ENCODE results near the gene PLA2G4A.
"Not testable (repeated sequence)": the region's sequence is repeated elsewhere in the genome, so short reads cannot be mapped to it uniquely, and the experiment has no call there.

Gene PLA2G4A

DNA sequence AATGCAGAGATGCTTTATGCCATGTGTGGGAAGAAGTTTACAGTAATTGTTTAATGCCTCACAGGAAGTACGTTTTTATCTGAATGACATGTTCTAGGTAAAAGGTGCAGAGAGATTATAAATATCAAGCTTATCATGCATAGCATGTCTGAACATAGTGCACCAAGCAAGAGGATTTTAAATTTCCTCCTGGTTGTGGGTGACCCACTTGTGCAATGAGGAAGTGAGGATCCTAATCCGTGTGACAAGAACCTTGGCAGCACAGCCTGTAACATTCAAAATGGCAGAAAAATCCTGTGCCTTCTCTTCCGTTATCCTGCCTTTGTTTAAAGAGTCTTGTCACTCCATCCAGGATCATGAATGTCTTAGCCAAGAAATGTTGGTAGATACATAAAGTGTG, 75.6 kb downstream of the PLA2G4A start:
- no peak overlapping the region for H3K4me3 Mint-ChIP-seq
- H3K9me3 Mint-ChIP-seq, result peaks cover 1% of the 10 kb centered on the region
- no peaks in the 10 kb centered on the region for H3K36me3 Mint-ChIP-seq
- H3K4me1 Mint-ChIP-seq, result no peaks in the 10 kb centered on the region
- no peak overlapping the region for H3K27ac Mint-ChIP-seq
- H3K27me3 Mint-ChIP-seq, result no peaks in the 10 kb centered on the region
- no peak for ATAC-seq

DNA sequence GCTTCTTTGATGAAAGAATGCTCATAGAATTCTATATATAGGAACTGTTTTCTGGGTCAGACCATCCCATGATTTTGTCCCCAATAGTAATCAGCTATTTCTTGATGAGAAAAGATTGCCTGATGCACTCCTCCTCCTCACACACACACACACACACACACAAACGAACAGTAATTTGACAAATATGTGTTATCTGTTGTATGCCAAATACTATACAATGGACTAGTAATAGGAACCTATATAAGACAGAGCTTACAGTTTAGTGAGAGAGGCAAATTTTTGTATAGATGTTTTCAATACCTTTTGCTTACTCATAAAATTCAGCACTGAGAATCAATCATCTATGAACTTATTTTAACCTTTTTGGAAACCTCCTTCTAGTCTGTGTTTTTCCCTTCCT, 76.8 kb downstream of the PLA2G4A start:
- H3K4me1 Mint-ChIP-seq, result no peaks in the 10 kb centered on the region
- no peak overlapping the region for H3K4me3 Mint-ChIP-seq
- no peak for ATAC-seq
- H3K36me3 Mint-ChIP-seq, result no peaks in the 10 kb centered on the region
- no peaks in the 10 kb centered on the region for H3K27me3 Mint-ChIP-seq
- H3K27ac Mint-ChIP-seq, result no peak overlapping the region
- no peaks in the 10 kb centered on the region for H3K9me3 Mint-ChIP-seq

DNA sequence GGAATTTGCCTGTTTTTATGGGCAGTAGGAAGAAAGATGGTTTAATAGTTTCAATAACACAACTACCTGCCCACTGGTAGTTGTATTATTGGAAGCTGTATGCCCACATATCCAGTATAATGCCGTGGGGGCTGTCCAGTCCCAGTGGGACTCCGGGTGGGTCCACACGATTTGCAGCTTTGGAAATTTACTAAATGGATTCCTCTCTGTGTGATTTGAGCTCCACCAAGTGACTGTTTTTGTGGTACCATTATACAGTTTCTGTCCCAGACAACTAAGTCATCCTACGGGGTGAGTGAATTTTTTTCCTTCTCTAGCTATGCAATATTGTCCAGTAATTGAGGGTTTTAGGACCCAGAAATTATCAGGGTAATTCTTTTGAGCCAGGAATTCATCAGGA, 86.8 kb downstream of the PLA2G4A start:
- H3K27me3 Mint-ChIP-seq, result no peaks in the 10 kb centered on the region
- H3K36me3 Mint-ChIP-seq, result no peaks in the 10 kb centered on the region
- no peaks in the 10 kb centered on the region for H3K9me3 Mint-ChIP-seq
- H3K27ac Mint-ChIP-seq, result no peak overlapping the region
- no peak for ATAC-seq
- no peaks in the 10 kb centered on the region for H3K4me1 Mint-ChIP-seq
- no peak overlapping the region for H3K4me3 Mint-ChIP-seq

DNA sequence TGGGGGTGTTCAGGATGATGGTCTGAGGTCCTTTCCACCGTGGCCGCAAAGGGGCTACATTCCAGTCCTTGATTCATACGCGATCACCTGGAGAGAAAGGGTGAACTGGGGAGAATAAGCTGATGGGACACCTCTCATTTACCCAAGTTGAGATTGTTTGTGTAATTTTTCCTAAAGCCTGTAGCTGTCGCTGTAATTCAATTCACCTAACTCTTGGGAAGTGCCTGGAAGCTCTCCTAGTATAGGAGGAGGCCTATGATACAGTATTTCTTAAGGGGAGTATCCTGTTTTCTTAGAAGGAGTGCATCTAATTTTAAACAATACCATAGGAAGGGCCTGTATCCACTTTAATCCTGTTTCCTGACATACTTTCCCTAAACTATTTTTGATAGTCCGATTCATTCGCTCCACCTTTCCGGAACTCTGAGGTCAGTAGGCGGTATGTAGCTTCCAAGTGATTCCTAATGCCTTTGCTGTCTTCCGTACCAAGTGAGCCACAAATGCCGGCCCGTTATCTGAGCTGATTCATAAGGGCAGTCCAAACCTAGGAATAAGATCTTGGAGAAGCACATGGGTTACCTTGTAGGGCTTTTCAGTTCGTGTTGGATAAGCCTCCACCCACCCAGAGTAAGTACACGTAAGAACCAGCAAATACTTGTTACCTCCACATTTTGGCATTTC, 88.5 kb downstream of the PLA2G4A start:
- H3K36me3 Mint-ChIP-seq, H3K27me3 Mint-ChIP-seq, ATAC-seq, H3K27ac Mint-ChIP-seq, H3K4me1 Mint-ChIP-seq, H3K9me3 Mint-ChIP-seq, H3K4me3 Mint-ChIP-seq: not testable (repeated sequence)

DNA sequence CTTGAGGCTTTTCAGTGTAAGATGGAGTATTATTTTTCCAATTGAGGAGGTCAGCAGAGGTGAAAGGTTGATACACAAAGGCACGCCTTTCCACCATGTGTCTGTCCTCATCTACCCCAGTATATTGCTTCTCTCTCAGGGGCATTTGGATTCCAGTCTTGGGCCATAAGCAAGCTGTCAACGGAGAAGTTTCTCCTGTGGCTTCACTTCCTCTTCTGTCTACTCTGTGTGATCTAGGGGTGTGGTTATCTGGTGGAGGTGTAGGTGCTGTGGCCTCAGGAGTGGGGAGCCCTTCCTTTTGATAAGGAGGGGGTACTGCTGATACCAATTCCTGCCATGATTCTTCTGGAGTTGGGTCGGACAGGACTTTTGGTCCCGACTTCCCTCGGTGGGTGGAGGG, 92.6 kb downstream of the PLA2G4A start:
- ATAC-seq, result not testable (repeated sequence)

DNA sequence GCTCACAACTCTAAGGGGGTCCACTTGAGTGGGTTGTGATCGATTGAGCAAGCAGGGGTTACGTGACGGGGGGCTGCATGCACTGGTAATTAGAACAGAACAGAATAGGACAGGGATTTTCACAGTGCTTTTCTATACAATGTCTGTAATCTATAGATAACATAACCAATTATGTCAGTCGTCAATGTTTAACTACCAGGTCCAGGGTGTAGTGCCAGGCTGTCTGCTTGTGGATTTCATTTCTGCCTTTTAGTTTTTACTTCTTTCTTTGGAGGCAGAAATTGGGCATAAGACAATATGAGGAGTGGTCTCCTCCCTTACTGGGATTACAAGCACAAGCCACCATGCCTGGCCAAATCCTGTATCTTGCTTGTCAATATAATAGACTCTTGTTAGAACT, 94.1 kb downstream of the PLA2G4A start:
- H3K27ac Mint-ChIP-seq, H3K9me3 Mint-ChIP-seq, H3K36me3 Mint-ChIP-seq, ATAC-seq, H3K4me3 Mint-ChIP-seq, H3K4me1 Mint-ChIP-seq, H3K27me3 Mint-ChIP-seq: not testable (repeated sequence)

More for the DNA sequence above, 92.6 kb downstream of the PLA2G4A start:
- not testable (repeated sequence) for H3K27me3 Mint-ChIP-seq, H3K4me1 Mint-ChIP-seq, H3K27ac Mint-ChIP-seq, H3K4me3 Mint-ChIP-seq, H3K36me3 Mint-ChIP-seq, H3K9me3 Mint-ChIP-seq

DNA sequence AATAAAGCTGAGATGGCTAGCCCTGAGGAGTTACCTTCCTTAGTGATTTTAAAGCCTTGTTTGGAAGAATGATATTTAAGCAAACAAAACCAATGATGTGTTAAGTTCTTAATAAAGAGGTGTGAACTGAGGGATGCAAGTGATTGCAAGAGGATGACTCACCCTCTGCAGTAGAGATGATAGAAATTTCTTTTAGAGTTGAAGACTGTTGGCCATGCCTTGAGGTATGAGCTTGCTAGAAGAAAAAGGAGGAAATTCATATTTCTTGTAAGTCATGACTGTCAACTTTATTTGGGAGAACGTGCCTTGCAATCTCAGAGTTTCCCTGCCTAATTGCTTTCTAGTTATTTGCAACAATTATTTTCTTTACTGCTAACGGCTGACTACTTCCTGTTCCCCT, 94.7 kb downstream of the PLA2G4A start:
- Mint-ChIP-seq H3K9me3 (peaks cover 3% of the 10 kb centered on the region), H3K27me3 (no peaks in the 10 kb centered on the region), H3K27ac (no peak overlapping the region), H3K4me3 (no peak overlapping the region), H3K4me1 (no peaks in the 10 kb centered on the region), H3K36me3 (no peaks in the 10 kb centered on the region)
- ATAC-seq, result no peak

DNA sequence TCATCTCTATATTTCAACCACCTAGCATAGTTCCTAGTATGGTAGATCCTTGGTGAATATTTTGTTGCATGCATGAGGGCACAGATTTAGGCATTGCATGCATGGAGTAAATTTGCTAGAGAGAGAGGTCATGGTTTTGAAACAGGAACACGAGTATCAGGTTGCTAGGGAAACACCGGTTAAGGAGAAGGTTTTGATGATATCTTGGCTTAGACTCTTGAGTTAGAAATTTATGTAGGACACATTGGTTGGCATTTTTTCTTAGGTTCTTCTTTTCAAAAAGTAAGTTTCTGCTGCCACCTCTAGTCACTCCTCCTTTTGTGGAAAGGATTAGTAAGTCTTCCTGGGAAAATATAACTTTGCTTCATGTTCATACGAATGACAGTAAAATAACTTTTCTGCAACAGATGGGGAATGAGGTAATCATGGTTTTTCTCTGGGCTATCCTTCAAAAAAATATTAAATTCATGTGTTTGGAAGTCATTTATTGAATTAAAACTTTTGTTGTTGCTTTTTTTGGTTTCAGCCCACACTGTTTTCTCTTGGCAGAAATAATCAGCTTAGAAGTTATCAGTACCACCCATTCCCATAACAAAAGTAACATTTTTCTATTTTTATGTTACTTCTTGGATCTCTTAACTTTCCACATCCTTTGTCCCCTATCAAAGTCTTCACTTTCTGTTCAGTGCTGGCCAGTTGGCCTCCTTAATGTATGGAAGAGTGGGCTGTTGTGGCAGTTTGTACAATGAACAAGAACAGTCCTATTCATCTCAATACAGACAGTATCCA, 97.3 kb downstream of the PLA2G4A start:
- no peaks in the 10 kb centered on the region for H3K27me3 Mint-ChIP-seq
- no peak overlapping the region for H3K4me3 Mint-ChIP-seq
- peaks cover 3% of the 10 kb centered on the region for H3K9me3 Mint-ChIP-seq
- H3K36me3 Mint-ChIP-seq, result no peaks in the 10 kb centered on the region
- no peak overlapping the region for H3K27ac Mint-ChIP-seq
- H3K4me1 Mint-ChIP-seq, result no peaks in the 10 kb centered on the region
- no peak for ATAC-seq

DNA sequence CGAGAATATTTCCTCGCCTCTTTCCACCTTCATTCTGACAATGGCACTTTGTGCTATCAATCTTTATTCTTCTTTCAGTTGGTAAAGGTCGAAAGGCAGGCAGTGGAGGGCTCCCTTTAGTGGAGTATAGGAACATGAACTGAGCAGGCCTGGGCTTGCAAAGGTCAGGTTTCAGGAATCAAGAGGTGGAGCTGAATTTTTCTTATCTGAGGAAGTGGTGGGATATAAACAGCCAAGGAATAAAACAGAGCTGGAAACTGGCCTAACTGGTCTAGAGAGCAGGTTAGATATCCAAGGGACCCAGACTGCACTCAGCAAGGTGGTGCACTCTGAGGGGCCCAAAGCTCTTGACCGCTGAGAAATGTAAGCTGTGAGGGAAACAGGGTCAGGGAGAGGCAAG, 99.1 kb downstream of the PLA2G4A start:
- Mint-ChIP-seq H3K27me3 (no peaks in the 10 kb centered on the region), H3K9me3 (no peaks in the 10 kb centered on the region), H3K27ac (no peak overlapping the region), H3K36me3 (no peaks in the 10 kb centered on the region), H3K4me1 (no peaks in the 10 kb centered on the region), H3K4me3 (no peak overlapping the region)
- no peak for ATAC-seq

DNA sequence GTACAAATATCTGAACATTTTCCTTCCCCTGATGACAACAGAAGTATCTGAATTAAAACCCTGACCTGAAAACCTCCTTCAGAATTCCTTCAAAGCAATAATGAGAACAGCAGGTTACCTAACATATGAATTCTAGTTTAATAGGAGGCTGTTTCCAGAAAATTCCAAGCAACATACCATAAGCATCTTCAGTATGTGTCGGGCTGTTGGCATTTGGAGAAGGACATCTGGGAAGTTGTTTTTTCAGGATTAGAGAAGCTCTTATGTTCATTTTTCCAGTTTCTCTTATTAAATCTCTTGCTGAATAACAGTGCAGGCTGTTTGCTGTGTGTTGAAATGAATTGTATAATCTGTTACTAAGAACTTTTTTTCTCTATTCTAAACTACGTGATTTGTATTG, 101.5 kb downstream of the PLA2G4A start:
- no peak for ATAC-seq
- Mint-ChIP-seq H3K27ac (no peak overlapping the region), H3K9me3 (no peaks in the 10 kb centered on the region), H3K4me3 (no peak overlapping the region), H3K36me3 (no peaks in the 10 kb centered on the region), H3K27me3 (no peaks in the 10 kb centered on the region), H3K4me1 (no peaks in the 10 kb centered on the region)

DNA sequence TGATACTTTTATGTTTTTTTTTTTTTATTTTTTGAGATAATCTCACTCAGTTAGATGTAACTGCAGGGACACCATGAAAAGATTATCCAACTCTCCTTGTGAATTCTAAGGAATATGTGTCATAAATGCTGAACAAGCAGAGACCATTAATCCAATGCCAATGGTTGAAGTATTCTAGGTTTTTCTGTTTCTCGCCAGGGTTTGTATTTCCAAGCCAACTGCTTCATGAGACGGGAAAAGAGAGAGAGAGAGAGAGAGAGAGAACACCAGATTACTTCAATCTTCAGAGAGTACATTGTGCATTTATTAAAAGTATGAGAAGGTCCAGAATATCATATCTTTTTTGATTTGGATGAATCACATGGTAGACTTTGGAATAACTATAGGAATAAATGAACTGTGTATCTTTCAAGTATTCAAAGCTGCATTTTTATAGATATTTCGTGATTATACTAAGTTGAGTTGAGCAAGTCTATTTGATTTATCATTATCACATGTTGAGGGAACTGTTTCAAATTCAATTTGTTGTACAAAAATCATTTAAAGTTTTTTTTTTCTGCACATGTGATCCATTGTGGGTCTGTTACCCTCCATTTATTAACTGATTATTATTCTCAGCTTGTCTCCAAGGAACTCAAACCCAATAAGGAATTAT, 108.4 kb downstream of the PLA2G4A start:
- ATAC-seq, result no peak
- Mint-ChIP-seq H3K9me3 (no peaks in the 10 kb centered on the region), H3K4me3 (no peak overlapping the region), H3K27me3 (no peaks in the 10 kb centered on the region), H3K36me3 (no peaks in the 10 kb centered on the region), H3K4me1 (no peaks in the 10 kb centered on the region), H3K27ac (no peak overlapping the region)

DNA sequence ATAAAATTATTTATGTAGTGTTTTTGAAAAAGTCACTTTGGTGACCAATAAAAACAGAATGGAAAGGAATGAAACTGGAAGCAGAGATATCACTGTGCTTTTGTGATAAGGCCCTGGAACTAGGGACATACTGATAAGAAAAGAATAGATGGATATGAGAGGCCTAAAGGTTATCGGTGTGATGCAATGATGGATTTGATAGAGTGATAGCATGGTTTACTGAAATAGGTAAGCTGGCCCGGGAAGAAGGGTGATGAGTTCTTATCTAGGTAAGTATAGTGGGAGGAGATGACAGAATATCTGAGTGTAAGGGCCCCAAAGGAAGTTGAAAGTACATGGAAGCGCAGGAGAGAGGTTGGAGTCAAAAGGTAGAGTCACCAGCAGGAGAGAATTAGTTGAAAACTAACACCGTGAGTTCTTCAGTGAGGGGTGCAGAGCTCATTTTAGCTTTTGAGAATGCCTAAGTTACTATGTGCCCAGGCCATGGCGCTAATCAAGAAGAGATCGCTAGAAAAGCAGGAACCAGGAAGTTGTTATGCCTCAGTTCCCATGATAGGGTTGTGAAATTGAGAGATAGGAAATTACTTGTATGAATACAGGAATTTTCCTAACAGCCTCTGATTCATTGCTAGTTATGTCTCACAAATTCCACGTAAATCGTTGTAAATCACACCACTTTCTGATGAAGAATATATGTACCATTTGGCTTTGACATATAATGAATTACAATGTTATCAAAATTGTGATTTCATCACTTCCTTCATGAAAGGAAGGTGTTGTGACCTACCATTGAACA, 115.3 kb downstream of the PLA2G4A start:
- H3K27ac Mint-ChIP-seq, result no peak overlapping the region
- H3K9me3 Mint-ChIP-seq, result no peaks in the 10 kb centered on the region
- peaks cover 3% of the 10 kb centered on the region for H3K4me1 Mint-ChIP-seq
- no peaks in the 10 kb centered on the region for H3K36me3 Mint-ChIP-seq
- no peak for ATAC-seq
- no peaks in the 10 kb centered on the region for H3K27me3 Mint-ChIP-seq
- no peak overlapping the region for H3K4me3 Mint-ChIP-seq

DNA sequence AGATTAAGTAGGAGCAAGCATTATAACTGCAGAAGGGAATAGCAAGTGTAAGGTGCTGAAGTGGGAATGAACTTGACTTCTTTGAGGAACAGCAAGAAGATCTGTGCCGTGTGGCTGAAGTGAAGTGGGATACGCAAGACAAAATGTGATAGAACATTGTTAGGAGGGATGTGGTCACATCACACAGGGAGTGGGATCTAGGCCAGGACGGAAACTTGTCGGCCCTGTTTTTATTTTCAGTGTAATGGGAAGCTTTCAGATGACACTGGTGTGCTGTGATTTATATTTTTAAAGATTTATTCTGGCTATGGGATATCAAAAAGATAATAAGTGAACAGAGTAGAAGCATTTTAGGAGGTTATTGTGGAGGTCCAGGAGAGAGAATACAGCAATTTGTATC, 116.4 kb downstream of the PLA2G4A start:
- Mint-ChIP-seq H3K36me3 (no peaks in the 10 kb centered on the region), H3K27ac (no peak overlapping the region), H3K4me1 (peaks cover 6% of the 10 kb centered on the region), H3K4me3 (no peak overlapping the region), H3K9me3 (no peaks in the 10 kb centered on the region), H3K27me3 (no peaks in the 10 kb centered on the region)
- ATAC-seq, result no peak

DNA sequence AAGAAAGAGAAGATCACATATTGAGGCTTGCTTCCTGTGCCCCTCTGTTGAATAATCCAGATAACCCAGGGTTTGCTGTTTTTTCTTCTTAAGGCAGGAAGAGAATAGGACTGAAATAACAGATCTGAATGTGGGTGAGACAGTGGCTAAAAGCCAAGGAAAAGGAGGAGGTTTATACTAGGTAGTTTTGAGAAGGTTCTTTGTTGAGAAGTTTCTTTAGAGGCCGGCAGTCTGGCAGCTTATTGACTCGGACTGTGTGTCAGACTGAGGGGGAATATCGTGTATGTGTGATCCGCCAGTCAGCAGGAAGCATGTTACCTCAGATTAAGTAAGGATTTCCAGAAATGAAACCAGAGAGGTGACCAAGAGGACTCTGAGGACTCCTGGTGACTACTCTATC, 119.8 kb downstream of the PLA2G4A start:
- no peak overlapping the region for H3K27ac Mint-ChIP-seq
- H3K4me1 Mint-ChIP-seq, result peaks cover 6% of the 10 kb centered on the region
- ATAC-seq, result no peak
- H3K27me3 Mint-ChIP-seq, result peaks cover 2% of the 10 kb centered on the region
- H3K36me3 Mint-ChIP-seq, result no peaks in the 10 kb centered on the region
- no peak overlapping the region for H3K4me3 Mint-ChIP-seq
- no peaks in the 10 kb centered on the region for H3K9me3 Mint-ChIP-seq

DNA sequence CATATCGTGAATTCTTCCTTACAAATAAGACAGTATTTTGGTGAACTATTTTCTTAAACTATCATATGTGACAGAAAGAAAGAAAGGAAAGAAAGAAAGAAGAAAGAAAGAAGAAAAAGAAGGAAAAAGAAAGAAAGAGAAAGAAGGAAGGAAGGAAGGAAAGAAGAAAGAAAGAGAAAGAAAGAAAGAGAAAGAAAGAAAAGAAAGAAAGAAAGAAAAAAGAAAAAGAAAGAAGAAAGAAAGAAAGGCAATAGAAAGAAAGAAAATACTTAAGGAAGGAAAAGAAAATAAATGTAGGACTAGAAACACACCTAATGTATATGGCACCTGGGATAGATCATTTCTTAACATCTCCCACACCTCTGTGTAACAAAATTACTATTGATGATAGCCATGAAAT, 120.4 kb downstream of the PLA2G4A start:
- H3K27me3 Mint-ChIP-seq, result peaks cover 8% of the 10 kb centered on the region
- no peak for ATAC-seq
- H3K4me3 Mint-ChIP-seq, result no peak overlapping the region
- no peaks in the 10 kb centered on the region for H3K9me3 Mint-ChIP-seq
- no peaks in the 10 kb centered on the region for H3K36me3 Mint-ChIP-seq
- H3K4me1 Mint-ChIP-seq, result peaks cover 6% of the 10 kb centered on the region
- no peak overlapping the region for H3K27ac Mint-ChIP-seq

Data from stimulated activated memory B cell treated with anti-CD40 and anti-IgM and Interleukin-4, amounts not matched to agents 10 μg/mL and 1 μg/mL and 100 μg/mL, for 72 hours (primary cell).